Uterus (tissue), 2 donors: Measurements from ENCODE around the gene GPHN.

Experiments
- CTCF ChIP-seq, 4 experiments: fragments of 200-600 bp in 2 of 4; fragments of 450-650 bp in 2 of 4; sonication (generic) in 2 of 4; IDR thresholded peaks; one replicate each; pipeline ENCODE4 v1.5.1; 2016 to 2019; ENCODE audit warnings: antibody characterized with exemption in 4 of 4, mild to moderate bottlenecking in 2 of 4, moderate library complexity in 1 of 4
- POLR2A ChIP-seq, 2 donors: fragments of 450-650 bp; IDR thresholded peaks; one replicate each; pipeline ENCODE4 v1.6.1; 2016; ENCODE audit warnings: antibody characterized with exemption in 2 of 2, mild to moderate bottlenecking in 1 of 2, moderate library complexity in 1 of 2

- TF ChIP-seq CTCF (IDR thresholded peaks at IDR 0.05), result no peak
- TF ChIP-seq POLR2A (IDR thresholded peaks at IDR 0.05), result no peak
Observed at GRCh38 chr14:66572826-66573225, 64.9 kb downstream of the GPHN start.
